Upper lobe of left lung (tissue), 6 donors: Measurements from ENCODE around the gene SLC25A5. TPM values are rescaled to one million over a fixed set of nuclear protein-coding genes. Genes with fewer than 3 reads are reported as not detected.

Experiments used
- ATAC-seq, 2 donors: fragments of 200-7000 bp; cut with Tn5 transposase; one replicate each; pipeline ENCODE4 v1.9.1; 2022; ENCODE audit warnings: mild to moderate bottlenecking in 2 of 2, moderate library complexity in 2 of 2; ENCODE audit not compliant: low FRiP score in 2 of 2
- DNase-seq, 2 donors: peaks; one replicate each; pipeline ENCODE4 v3.0.0-alpha.2; 2019 to 2020
- H3K27ac ChIP-seq, 4 donors: fragments of 200-600 bp; sonication (generic); one replicate each; pipeline ENCODE4 v1.5.1; 2016 to 2019
- H3K27me3 ChIP-seq, 4 donors: fragments of 200-600 bp; sonication (generic); one replicate each; pipeline ENCODE4 v1.5.1; 2017 to 2019
- H3K36me3 ChIP-seq, 4 donors: fragments of 200-600 bp; sonication (generic); one replicate each; pipeline ENCODE4 v1.5.1; 2016 to 2019
- H3K4me1 ChIP-seq, 4 donors: fragments of 200-600 bp; sonication (generic); one replicate each; pipeline ENCODE4 v1.5.1; 2018 to 2019
- H3K4me3 ChIP-seq, 4 donors: fragments of 200-600 bp; sonication (generic); one replicate each; pipeline ENCODE4 v1.5.1; 2017 to 2019; ENCODE audit warnings: mild to moderate bottlenecking in 2 of 4, moderate library complexity in 1 of 4
- H3K9me3 ChIP-seq, 4 donors: fragments of 200-600 bp; sonication (generic); one replicate each; pipeline ENCODE4 v1.5.1; 2018 to 2019
- EP300 ChIP-seq, 4 donors: sonication (generic); formaldehyde crosslinking; IDR thresholded peaks; one replicate each; pipeline ENCODE4 v1.5.1; 2017; ENCODE audit warnings: antibody characterized with exemption in 4 of 4, control low read depth in 2 of 4
- POLR2A ChIP-seq, 4 donors: fragments of 450-650 bp; IDR thresholded peaks; one replicate each; pipeline ENCODE4 v1.5.1; 2016 to 2017; ENCODE audit warnings: antibody characterized with exemption in 4 of 4, mild to moderate bottlenecking in 2 of 4
- POLR2AphosphoS5 ChIP-seq, 2 donors: sonication (generic); formaldehyde crosslinking; IDR thresholded peaks; one replicate each; pipeline ENCODE4 v1.5.1; 2017; ENCODE audit warnings: antibody characterized with exemption in 2 of 2
- WGBS, 2 donors: methylation state at CpG; one replicate each; pipeline ENCODE4 v1.1.5; 2017 to 2018; 5-methylcytosine and 5-hydroxymethylcytosine counted together
- total RNA-seq, 6 donors: library from RNA; depleted of rRNA in 4 of 6; stranded (reverse); fragments of >200 nt in 4 of 6; gene quantifications; one replicate each; pipeline versions ENCODE4 v1.1.0 to v1.2.1, GENCODE V29; 2016 to 2021
- TF ChIP-seq, protein P1 (sequence below), 6 experiments: fragments of 450-650 bp in 4 of 6; fragments of 200-600 bp in 2 of 6; sonication (generic) in 2 of 6; IDR thresholded peaks; one replicate each; pipeline ENCODE4 v1.5.1; 2016 to 2019; ENCODE audit warnings: antibody characterized with exemption in 6 of 6
- donor health status: DM: no; HTN: no; CAD: no; lungs with moderate emphysema.
- donor health status: DM: no; HTN: yes; CAD: no; lungs with severe emphysema.

The SLC25A5 gene
- total RNA-seq, 6 donors from 2014 or later, result 180 to 494 (median 325) TPM

DNA sequence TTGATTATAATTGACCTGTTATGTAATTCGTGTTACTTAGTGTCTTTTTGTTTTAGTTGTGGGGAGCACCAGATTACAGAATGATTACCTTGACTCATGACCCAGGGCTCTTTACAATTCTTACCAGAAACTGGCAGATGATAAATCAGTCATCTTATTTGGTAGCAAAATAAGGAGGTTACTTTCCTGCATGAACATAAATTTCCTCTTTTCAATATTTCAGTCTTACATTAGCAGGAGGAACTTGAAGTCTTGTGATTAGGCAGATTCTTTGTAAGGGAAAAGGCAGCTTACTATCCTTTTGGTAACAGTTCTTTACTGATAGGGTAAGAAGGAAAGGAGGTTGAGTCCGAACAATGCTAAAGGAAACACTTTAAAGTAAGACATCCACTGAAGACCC lies 26.0 kb upstream of the SLC25A5 start:
- no peaks in the 10 kb centered on the region for H3K4me1 ChIP-seq
- TF ChIP-seq POLR2A (IDR thresholded peaks at IDR 0.05), result no peak
- TF ChIP-seq EP300 (IDR thresholded peaks at IDR 0.05), result no peak
- TF ChIP-seq POLR2AphosphoS5 (IDR thresholded peaks at IDR 0.05), result no peak
- TF ChIP-seq, protein P1, sequence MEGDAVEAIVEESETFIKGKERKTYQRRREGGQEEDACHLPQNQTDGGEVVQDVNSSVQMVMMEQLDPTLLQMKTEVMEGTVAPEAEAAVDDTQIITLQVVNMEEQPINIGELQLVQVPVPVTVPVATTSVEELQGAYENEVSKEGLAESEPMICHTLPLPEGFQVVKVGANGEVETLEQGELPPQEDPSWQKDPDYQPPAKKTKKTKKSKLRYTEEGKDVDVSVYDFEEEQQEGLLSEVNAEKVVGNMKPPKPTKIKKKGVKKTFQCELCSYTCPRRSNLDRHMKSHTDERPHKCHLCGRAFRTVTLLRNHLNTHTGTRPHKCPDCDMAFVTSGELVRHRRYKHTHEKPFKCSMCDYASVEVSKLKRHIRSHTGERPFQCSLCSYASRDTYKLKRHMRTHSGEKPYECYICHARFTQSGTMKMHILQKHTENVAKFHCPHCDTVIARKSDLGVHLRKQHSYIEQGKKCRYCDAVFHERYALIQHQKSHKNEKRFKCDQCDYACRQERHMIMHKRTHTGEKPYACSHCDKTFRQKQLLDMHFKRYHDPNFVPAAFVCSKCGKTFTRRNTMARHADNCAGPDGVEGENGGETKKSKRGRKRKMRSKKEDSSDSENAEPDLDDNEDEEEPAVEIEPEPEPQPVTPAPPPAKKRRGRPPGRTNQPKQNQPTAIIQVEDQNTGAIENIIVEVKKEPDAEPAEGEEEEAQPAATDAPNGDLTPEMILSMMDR (IDR thresholded peaks at IDR 0.05), result no peak
- ATAC-seq, result no peak
- no peak overlapping the region for H3K4me3 ChIP-seq
- H3K36me3 ChIP-seq, result no peaks in the 10 kb centered on the region
- DNase-seq, result no peak
- H3K27me3 ChIP-seq, result no peaks in the 10 kb centered on the region
- 53 to 76% methylated on average over 2 of the region's 2 CpGs for WGBS, 2 donors
- no peaks in the 10 kb centered on the region for H3K9me3 ChIP-seq
- H3K27ac ChIP-seq, result no peak overlapping the region

DNA sequence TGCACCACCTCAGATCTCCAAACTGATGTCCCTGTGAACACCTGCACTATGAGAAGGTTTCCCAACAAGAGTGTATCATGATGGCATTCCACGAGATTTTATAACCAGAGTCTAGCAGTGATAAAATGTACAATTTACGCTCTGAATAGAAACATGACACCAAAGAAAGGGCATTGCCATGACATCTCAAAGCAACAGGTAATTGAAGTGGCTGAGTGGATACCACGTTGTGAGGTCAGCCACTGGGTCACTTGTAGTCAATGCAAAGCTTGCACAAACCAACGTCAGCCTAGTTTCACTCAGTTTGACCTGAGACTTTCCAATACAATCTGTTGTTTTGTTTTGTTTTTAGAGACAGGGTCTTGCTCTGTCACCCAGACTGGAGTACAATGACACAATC lies 15.0 kb upstream of the SLC25A5 start:
- no peak overlapping the region for H3K27ac ChIP-seq

DNA sequence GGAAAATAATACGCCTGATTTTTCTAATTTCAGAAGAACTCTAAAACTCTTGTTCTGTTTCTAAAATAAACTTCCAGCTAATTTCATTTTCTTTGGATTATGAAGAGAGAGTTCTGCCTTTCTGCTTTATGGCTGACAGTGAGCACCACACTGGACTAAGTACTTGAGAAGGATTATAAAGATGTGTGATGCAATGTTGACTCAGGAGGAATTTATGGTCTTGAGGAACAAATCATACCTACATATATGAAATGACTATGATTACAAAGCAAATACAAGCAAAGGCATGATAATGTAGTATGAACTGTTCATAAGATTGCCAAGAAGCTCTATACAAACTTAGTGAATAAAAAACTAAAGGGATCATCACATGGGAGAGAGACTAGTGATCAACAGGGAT lies 13.0 kb upstream of the SLC25A5 start:
- ATAC-seq (no peak), DNase-seq (no peak)
- Histone ChIP-seq H3K4me1 (no peaks in the 10 kb centered on the region), H3K9me3 (no peaks in the 10 kb centered on the region), H3K4me3 (no peak overlapping the region), H3K36me3 (peaks cover 0 to 5% (median 0%) of the 10 kb centered on the region in 4 donors), H3K27ac (no peak overlapping the region), H3K27me3 (no peaks in the 10 kb centered on the region)
- TF ChIP-seq POLR2AphosphoS5 (IDR thresholded peaks at IDR 0.05) (no peak), POLR2A (IDR thresholded peaks at IDR 0.05) (no peak), EP300 (IDR thresholded peaks at IDR 0.05) (no peak)
- TF ChIP-seq, protein P1 (IDR thresholded peaks at IDR 0.05), result no peak
- WGBS, 2 donors, result 77 to 100% methylated on average over 1 of the region's 1 CpG

More for the DNA sequence above, 15.0 kb upstream of the SLC25A5 start:
- ATAC-seq (no peak), DNase-seq (no peak)
- WGBS, 2 donors, result 66 to 83% methylated on average over 4 of the region's 4 CpGs
- TF ChIP-seq EP300 (IDR thresholded peaks at IDR 0.05) (no peak), POLR2A (IDR thresholded peaks at IDR 0.05) (no peak), POLR2AphosphoS5 (IDR thresholded peaks at IDR 0.05) (no peak)
- TF ChIP-seq, protein P1 (IDR thresholded peaks at IDR 0.05), result no peak
- H3K27me3 ChIP-seq, result no peaks in the 10 kb centered on the region
- no peaks in the 10 kb centered on the region for H3K9me3 ChIP-seq
- H3K36me3 ChIP-seq, result peaks cover 0 to 5% (median 0%) of the 10 kb centered on the region in 4 donors
- no peak overlapping the region for H3K4me3 ChIP-seq
- H3K4me1 ChIP-seq, result no peaks in the 10 kb centered on the region

DNA sequence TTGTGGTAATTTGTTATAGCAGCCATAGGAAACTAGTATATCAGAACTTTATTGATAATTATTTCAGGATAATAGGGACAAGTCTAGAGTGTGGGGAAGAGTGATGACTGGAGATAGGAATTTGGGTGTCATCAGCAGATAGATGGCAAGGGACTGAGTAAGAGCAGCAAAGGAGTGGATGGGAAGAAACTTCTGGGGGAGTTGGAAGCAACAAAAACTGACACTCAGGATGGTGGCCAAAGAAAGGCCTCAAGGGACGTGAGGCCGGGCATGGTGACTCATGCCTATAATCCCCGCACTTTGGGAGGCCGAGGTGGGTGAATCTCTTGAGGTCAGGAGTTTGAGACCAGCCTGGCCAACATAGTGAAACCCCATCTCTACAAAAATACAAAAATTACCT lies 9.1 kb upstream of the SLC25A5 start:
- no peaks in the 10 kb centered on the region for H3K27me3 ChIP-seq
- no peaks in the 10 kb centered on the region for H3K9me3 ChIP-seq
- DNase-seq (no peak), ATAC-seq (no peak)
- H3K4me3 ChIP-seq, result no peak overlapping the region
- no peak overlapping the region for H3K27ac ChIP-seq
- 94% methylated on average over 4 of the region's 4 CpGs; no CpG with 5 or more reads in 1 of the 2 donors for WGBS, 2 donors
- H3K4me1 ChIP-seq, result no peaks in the 10 kb centered on the region
- H3K36me3 ChIP-seq, result no peaks in the 10 kb centered on the region
- TF ChIP-seq POLR2AphosphoS5 (IDR thresholded peaks at IDR 0.05), result no peak

DNA sequence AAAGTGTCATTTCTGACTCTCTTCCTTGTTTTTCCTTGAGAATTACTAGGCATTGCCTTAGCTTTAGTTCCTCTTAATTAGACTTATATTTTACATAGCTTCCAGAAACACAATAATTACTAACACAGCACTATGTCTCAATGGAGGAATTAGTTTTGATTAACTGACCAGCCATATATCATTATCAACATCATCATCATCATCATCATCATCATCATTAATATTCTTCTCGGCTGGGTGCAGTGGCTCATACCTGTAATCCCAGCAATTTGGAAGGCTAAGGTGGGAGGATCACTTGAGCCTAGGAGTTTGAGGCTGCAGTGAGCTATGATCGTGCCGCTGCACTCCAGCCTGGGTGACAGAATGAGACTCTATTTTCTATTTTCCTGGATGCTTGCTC lies 2.7 kb upstream of the SLC25A5 start:
- TF ChIP-seq POLR2AphosphoS5 (IDR thresholded peaks at IDR 0.05), result no peak
- TF ChIP-seq, protein P1 (IDR thresholded peaks at IDR 0.05), result no peak
- no peak for TF ChIP-seq POLR2A (IDR thresholded peaks at IDR 0.05)
- no peak for TF ChIP-seq EP300 (IDR thresholded peaks at IDR 0.05)
- H3K36me3 ChIP-seq, result peaks cover 0 to 6% (median 3%) of the 10 kb centered on the region in 4 donors
- H3K4me3 ChIP-seq, result no peak overlapping the region
- DNase-seq (no peak), ATAC-seq (no peak)
- H3K27ac ChIP-seq, result no peak overlapping the region
- no peaks in the 10 kb centered on the region for H3K9me3 ChIP-seq
- 94 to 98% methylated on average over 3 of the region's 3 CpGs for WGBS, 2 donors
- H3K27me3 ChIP-seq, result no peaks in the 10 kb centered on the region
- peaks cover 0 to 10% (median 2%) of the 10 kb centered on the region in 4 donors for H3K4me1 ChIP-seq
